MM.1S (cell line): ENCODE results near the gene IGSF8.

Experiments used
- DNase-seq: peaks from one replicate; pipeline ENCODE4 v3.0.0-alpha.2; 2015
- H2AFZ ChIP-seq: fragments of 300-600 bp; sonication (generic); 2 replicates; pipeline ENCODE4 v1.6.0; 2016; ENCODE audit warnings: antibody characterized with exemption, low read length
- H3F3A ChIP-seq: fragments of 300-600 bp; sonication (generic); 2 replicates; pipeline ENCODE4 v1.6.1; 2016; ENCODE audit warnings: mild to moderate bottlenecking, antibody characterized with exemption, low read length, moderate library complexity, mixed read lengths; ENCODE audit not compliant: insufficient read depth
- H3K27ac ChIP-seq: fragments of 300-600 bp; sonication (generic); 2 replicates; pipeline ENCODE4 v1.5.1; 2016; ENCODE audit warnings: mild to moderate bottlenecking, low read length
- H3K27me3 ChIP-seq: fragments of 300-600 bp; sonication (generic); replicated peaks from 2 replicates; pipeline ENCODE4 v1.6.0; 2016; ENCODE audit warnings: low read length; ENCODE audit not compliant: insufficient read depth
- H3K36me3 ChIP-seq: fragments of 300-600 bp; sonication (generic); replicated peaks from 2 replicates; pipeline ENCODE4 v1.6.1; 2016; ENCODE audit warnings: mild to moderate bottlenecking, low read length, mixed read lengths; ENCODE audit not compliant: insufficient read depth
- H3K4me1 ChIP-seq: fragments of 300-600 bp; sonication (generic); 2 replicates; pipeline ENCODE4 v1.6.1; 2016; ENCODE audit warnings: low read length, mixed read lengths
- H3K4me2 ChIP-seq: fragments of 300-600 bp; sonication (generic); 2 replicates; pipeline ENCODE4 v1.6.0; 2016; ENCODE audit warnings: low read depth, low read length
- H3K4me3 ChIP-seq: fragments of 300-600 bp; sonication (generic); 2 replicates; pipeline ENCODE4 v1.5.1; 2016; ENCODE audit warnings: low read length, mixed read lengths
- H3K79me2 ChIP-seq: fragments of 300-600 bp; sonication (generic); 2 replicates; pipeline ENCODE4 v1.6.1; 2016; ENCODE audit warnings: mixed run types, low read length, mixed read lengths
- H3K9ac ChIP-seq: fragments of 300-600 bp; sonication (generic); 2 replicates; pipeline ENCODE4 v1.6.1; 2016; ENCODE audit warnings: low read length, mixed read lengths
- H3K9me2 ChIP-seq: fragments of 300-600 bp; sonication (generic); replicated peaks from 2 replicates; pipeline ENCODE4 v1.6.1; 2016; ENCODE audit warnings: mild to moderate bottlenecking, low read length, mixed read lengths; ENCODE audit not compliant: insufficient read depth
- H3K9me3 ChIP-seq: fragments of 300-600 bp; sonication (generic); replicated peaks from 2 replicates; pipeline ENCODE4 v1.6.1; 2016; ENCODE audit warnings: mild to moderate bottlenecking, low read length, mixed read lengths; ENCODE audit not compliant: insufficient read depth
- H4K20me1 ChIP-seq: fragments of 300-600 bp; sonication (generic); 2 replicates; pipeline ENCODE4 v1.6.1; 2016; ENCODE audit warnings: mild to moderate bottlenecking, low read length, moderate library complexity, mixed read lengths; ENCODE audit not compliant: insufficient read depth
- EZH2 ChIP-seq: fragments of 300-600 bp; sonication (generic); optimal IDR thresholded peaks from 2 replicates; pipeline ENCODE3; 2017; ENCODE audit warnings: low read depth, mild to moderate bottlenecking, antibody characterized with exemption, low read length, mixed read lengths
- EZH2phosphoT487 ChIP-seq: fragments of 300-600 bp; sonication (generic); IDR thresholded peaks from 2 replicates; pipeline ENCODE4 v1.6.1; 2018; ENCODE audit warnings: antibody characterized with exemption, low read length
- TF ChIP-seq, protein P1 (sequence below): fragments of 300-600 bp; sonication (generic); IDR thresholded peaks from 2 replicates; pipeline ENCODE4 v1.5.1; 2016; ENCODE audit warnings: antibody characterized with exemption, low read length, mixed read lengths

IGSF8 gene

GRCh38 chr1:160093069-160093395 lies 5.4 kb downstream of the IGSF8 start:
- H3K27ac ChIP-seq = no peak overlapping the region
- H3K36me3 ChIP-seq = no peaks in the 10 kb centered on the region
- peaks cover 21% of the 10 kb centered on the region for H3K79me2 ChIP-seq
- no peaks in the 10 kb centered on the region for H3K9me2 ChIP-seq
- no peak for DNase-seq
- H3K27me3 ChIP-seq = no peaks in the 10 kb centered on the region
- H3K4me3 ChIP-seq = no peak overlapping the region
- TF ChIP-seq, protein P1, sequence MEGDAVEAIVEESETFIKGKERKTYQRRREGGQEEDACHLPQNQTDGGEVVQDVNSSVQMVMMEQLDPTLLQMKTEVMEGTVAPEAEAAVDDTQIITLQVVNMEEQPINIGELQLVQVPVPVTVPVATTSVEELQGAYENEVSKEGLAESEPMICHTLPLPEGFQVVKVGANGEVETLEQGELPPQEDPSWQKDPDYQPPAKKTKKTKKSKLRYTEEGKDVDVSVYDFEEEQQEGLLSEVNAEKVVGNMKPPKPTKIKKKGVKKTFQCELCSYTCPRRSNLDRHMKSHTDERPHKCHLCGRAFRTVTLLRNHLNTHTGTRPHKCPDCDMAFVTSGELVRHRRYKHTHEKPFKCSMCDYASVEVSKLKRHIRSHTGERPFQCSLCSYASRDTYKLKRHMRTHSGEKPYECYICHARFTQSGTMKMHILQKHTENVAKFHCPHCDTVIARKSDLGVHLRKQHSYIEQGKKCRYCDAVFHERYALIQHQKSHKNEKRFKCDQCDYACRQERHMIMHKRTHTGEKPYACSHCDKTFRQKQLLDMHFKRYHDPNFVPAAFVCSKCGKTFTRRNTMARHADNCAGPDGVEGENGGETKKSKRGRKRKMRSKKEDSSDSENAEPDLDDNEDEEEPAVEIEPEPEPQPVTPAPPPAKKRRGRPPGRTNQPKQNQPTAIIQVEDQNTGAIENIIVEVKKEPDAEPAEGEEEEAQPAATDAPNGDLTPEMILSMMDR = no peak
- TF ChIP-seq EZH2 = no peak
- no peak for TF ChIP-seq EZH2phosphoT487
- H3F3A ChIP-seq = no peaks in the 10 kb centered on the region
- H3K9ac ChIP-seq = no peak overlapping the region
- peaks cover 13% of the 10 kb centered on the region for H3K4me1 ChIP-seq
- H3K9me3 ChIP-seq = no peaks in the 10 kb centered on the region
- H2AFZ ChIP-seq = no peak overlapping the region
- H3K4me2 ChIP-seq = no peak overlapping the region
- no peaks in the 10 kb centered on the region for H4K20me1 ChIP-seq

DNA sequence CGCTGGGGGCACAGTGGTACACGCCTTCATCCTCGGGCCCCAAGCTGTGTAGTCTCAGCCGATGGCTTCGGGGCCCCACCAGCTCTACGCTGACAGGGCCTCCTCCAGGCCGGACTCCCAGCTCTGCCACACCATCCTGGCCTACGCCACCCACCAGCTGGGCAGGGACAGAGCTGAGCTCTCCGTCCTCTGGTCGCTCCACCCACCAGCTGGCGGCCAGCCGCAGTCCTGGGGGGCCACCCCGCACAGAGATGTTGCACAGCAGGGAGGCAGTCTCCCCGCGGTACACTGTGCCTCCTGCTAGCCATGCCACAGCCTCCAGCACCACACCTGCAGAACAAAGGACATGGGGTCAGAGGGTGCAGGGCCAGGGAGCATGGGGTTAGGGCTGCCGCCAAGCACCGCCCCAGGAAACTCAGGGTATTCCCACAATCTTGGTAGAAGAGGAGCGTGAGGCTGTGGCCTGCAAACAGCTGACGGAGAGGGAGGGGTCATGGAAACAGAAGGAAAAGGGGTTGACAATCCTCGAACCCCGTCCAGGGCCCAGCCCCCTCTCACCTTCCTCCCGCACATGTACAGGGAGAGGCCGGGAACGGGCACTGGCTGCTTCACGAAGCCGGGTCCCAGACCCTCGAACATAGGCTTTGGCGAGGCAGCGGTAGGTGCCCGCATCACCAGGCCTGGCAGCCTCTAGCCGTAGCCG lies 5.9 kb downstream of the IGSF8 start:
- Histone ChIP-seq H3F3A (no peaks in the 10 kb centered on the region), H3K4me2 (no peak overlapping the region), H3K4me3 (no peak overlapping the region), H3K9ac (no peak overlapping the region), H3K9me3 (no peaks in the 10 kb centered on the region), H3K79me2 (peaks cover 16% of the 10 kb centered on the region), H3K27me3 (no peaks in the 10 kb centered on the region), H3K4me1 (peaks cover 12% of the 10 kb centered on the region), H3K9me2 (no peaks in the 10 kb centered on the region), H3K27ac (no peak overlapping the region), H2AFZ (no peak overlapping the region), H4K20me1 (no peaks in the 10 kb centered on the region), H3K36me3 (no peaks in the 10 kb centered on the region)
- TF ChIP-seq EZH2 (no peak), EZH2phosphoT487 (no peak)
- TF ChIP-seq, protein P1 = no peak
- no peak for DNase-seq

- no peak for TF ChIP-seq EZH2phosphoT487
- TF ChIP-seq EZH2 = no peak
- TF ChIP-seq, protein P1 = no peak
Measured at GRCh38 chr1:160091666-160092223, 6.7 kb downstream of the IGSF8 start.

More at GRCh38 chr1:160091666-160092223, 6.7 kb downstream of the IGSF8 start:
- no peak overlapping the region for H3K27ac ChIP-seq
- no peak overlapping the region for H3K4me3 ChIP-seq
- H4K20me1 ChIP-seq = no peaks in the 10 kb centered on the region
- no peak overlapping the region for H3K9ac ChIP-seq
- no peak for DNase-seq
- no peak overlapping the region for H2AFZ ChIP-seq
- no peaks in the 10 kb centered on the region for H3K9me3 ChIP-seq
- no peaks in the 10 kb centered on the region for H3K9me2 ChIP-seq
- H3K27me3 ChIP-seq = no peaks in the 10 kb centered on the region
- no peak overlapping the region for H3K4me2 ChIP-seq
- H3K36me3 ChIP-seq = no peaks in the 10 kb centered on the region
- H3K79me2 ChIP-seq = peaks cover 8% of the 10 kb centered on the region
- peaks cover 4% of the 10 kb centered on the region for H3K4me1 ChIP-seq
- no peaks in the 10 kb centered on the region for H3F3A ChIP-seq
